ENCODE data around the gene AKAP13.

AKAP13 gene

GRCh38 chr15:85603703-85604102 lies 223.3 kb downstream of the AKAP13 start:
- Histone ChIP-seq H3K4me1 (ENCODE audit: control insufficient read depth, insufficient read depth, low read length) (no peaks in the 10 kb centered on the region), H3K36me3 (ENCODE audit: control insufficient read depth, insufficient read depth, low read length) (no peaks in the 10 kb centered on the region), H3K9me3 (ENCODE audit: control insufficient read depth, insufficient read depth, low read length) (no peaks in the 10 kb centered on the region)

GRCh38 chr15:85604194-85604593 lies 223.8 kb downstream of the AKAP13 start:
- Histone ChIP-seq H3K4me1 (ENCODE audit: control insufficient read depth, insufficient read depth, low read length) (no peaks in the 10 kb centered on the region), H3K27me3 (ENCODE audit: control insufficient read depth, insufficient read depth, low read length) (no peaks in the 10 kb centered on the region), H3K9me3 (ENCODE audit: control insufficient read depth, insufficient read depth, low read length) (no peaks in the 10 kb centered on the region), H3K36me3 (ENCODE audit: control insufficient read depth, insufficient read depth, low read length) (no peaks in the 10 kb centered on the region), H3K4me3 (ENCODE audit: low read depth, low read length) (no peak overlapping the region), H3K9ac (ENCODE audit: low read depth, low read length) (no peak overlapping the region)

More at GRCh38 chr15:85603703-85604102, 223.3 kb downstream of the AKAP13 start:
- no peaks in the 10 kb centered on the region for H3K27me3 ChIP-seq (ENCODE audit: control insufficient read depth, insufficient read depth, low read length)
- no peak overlapping the region for H3K9ac ChIP-seq (ENCODE audit: low read depth, low read length)
- no peak overlapping the region for H3K4me3 ChIP-seq (ENCODE audit: low read depth, low read length)

GRCh38 chr15:85606738-85607137 lies 226.3 kb downstream of the AKAP13 start:
- no peaks in the 10 kb centered on the region for H3K9me3 ChIP-seq (ENCODE audit: control insufficient read depth, insufficient read depth, low read length)
- H3K9ac ChIP-seq (ENCODE audit: low read depth, low read length): no peak overlapping the region
- H3K27me3 ChIP-seq (ENCODE audit: control insufficient read depth, insufficient read depth, low read length): no peaks in the 10 kb centered on the region
- H3K36me3 ChIP-seq (ENCODE audit: control insufficient read depth, insufficient read depth, low read length): no peaks in the 10 kb centered on the region
- H3K4me3 ChIP-seq (ENCODE audit: low read depth, low read length): no peak overlapping the region
- H3K4me1 ChIP-seq (ENCODE audit: control insufficient read depth, insufficient read depth, low read length): no peaks in the 10 kb centered on the region

- H3K9ac ChIP-seq (ENCODE audit: low read depth, low read length): no peak overlapping the region
- no peaks in the 10 kb centered on the region for H3K4me1 ChIP-seq (ENCODE audit: control insufficient read depth, insufficient read depth, low read length)
- H3K36me3 ChIP-seq (ENCODE audit: control insufficient read depth, insufficient read depth, low read length): no peaks in the 10 kb centered on the region
- no peak overlapping the region for H3K4me3 ChIP-seq (ENCODE audit: low read depth, low read length)
- H3K9me3 ChIP-seq (ENCODE audit: control insufficient read depth, insufficient read depth, low read length): no peaks in the 10 kb centered on the region
- H3K27me3 ChIP-seq (ENCODE audit: control insufficient read depth, insufficient read depth, low read length): no peaks in the 10 kb centered on the region
These were observed 226.9 kb downstream of the AKAP13 start for GRCh38 chr15:85607141-85607806.

- Histone ChIP-seq H3K27me3 (ENCODE audit: control insufficient read depth, insufficient read depth, low read length) (no peaks in the 10 kb centered on the region), H3K4me3 (ENCODE audit: low read depth, low read length) (no peak overlapping the region), H3K36me3 (ENCODE audit: control insufficient read depth, insufficient read depth, low read length) (no peaks in the 10 kb centered on the region), H3K9ac (ENCODE audit: low read depth, low read length) (no peak overlapping the region), H3K4me1 (ENCODE audit: control insufficient read depth, insufficient read depth, low read length) (no peaks in the 10 kb centered on the region), H3K9me3 (ENCODE audit: control insufficient read depth, insufficient read depth, low read length) (no peaks in the 10 kb centered on the region)
These were observed 227.4 kb downstream of the AKAP13 start for GRCh38 chr15:85607842-85608241.

GRCh38 chr15:85609492-85609891 lies 229.1 kb downstream of the AKAP13 start:
- no peaks in the 10 kb centered on the region for H3K4me1 ChIP-seq (ENCODE audit: control insufficient read depth, insufficient read depth, low read length)
- H3K36me3 ChIP-seq (ENCODE audit: control insufficient read depth, insufficient read depth, low read length): no peaks in the 10 kb centered on the region
- no peaks in the 10 kb centered on the region for H3K27me3 ChIP-seq (ENCODE audit: control insufficient read depth, insufficient read depth, low read length)
- no peak overlapping the region for H3K4me3 ChIP-seq (ENCODE audit: low read depth, low read length)
- H3K9me3 ChIP-seq (ENCODE audit: control insufficient read depth, insufficient read depth, low read length): no peaks in the 10 kb centered on the region
- H3K9ac ChIP-seq (ENCODE audit: low read depth, low read length): no peak overlapping the region

- Histone ChIP-seq H3K4me3 (ENCODE audit: low read depth, low read length) (no peak overlapping the region), H3K4me1 (ENCODE audit: control insufficient read depth, insufficient read depth, low read length) (peaks cover 3% of the 10 kb centered on the region), H3K27me3 (ENCODE audit: control insufficient read depth, insufficient read depth, low read length) (no peaks in the 10 kb centered on the region), H3K36me3 (ENCODE audit: control insufficient read depth, insufficient read depth, low read length) (no peaks in the 10 kb centered on the region), H3K9me3 (ENCODE audit: control insufficient read depth, insufficient read depth, low read length) (no peaks in the 10 kb centered on the region), H3K9ac (ENCODE audit: low read depth, low read length) (no peak overlapping the region)
These were observed 231.0 kb downstream of the AKAP13 start for GRCh38 chr15:85611361-85611760.

GRCh38 chr15:85614059-85614458 lies 233.7 kb downstream of the AKAP13 start:
- Histone ChIP-seq H3K4me3 (ENCODE audit: low read depth, low read length) (no peak overlapping the region), H3K36me3 (ENCODE audit: control insufficient read depth, insufficient read depth, low read length) (no peaks in the 10 kb centered on the region), H3K9me3 (ENCODE audit: control insufficient read depth, insufficient read depth, low read length) (no peaks in the 10 kb centered on the region), H3K4me1 (ENCODE audit: control insufficient read depth, insufficient read depth, low read length) (peaks cover 11% of the 10 kb centered on the region), H3K9ac (ENCODE audit: low read depth, low read length) (no peak overlapping the region), H3K27me3 (ENCODE audit: control insufficient read depth, insufficient read depth, low read length) (no peaks in the 10 kb centered on the region)

GRCh38 chr15:85615930-85616329 lies 235.5 kb downstream of the AKAP13 start:
- no peak overlapping the region for H3K4me3 ChIP-seq (ENCODE audit: low read depth, low read length)
- no peaks in the 10 kb centered on the region for H3K9me3 ChIP-seq (ENCODE audit: control insufficient read depth, insufficient read depth, low read length)
- H3K36me3 ChIP-seq (ENCODE audit: control insufficient read depth, insufficient read depth, low read length): no peaks in the 10 kb centered on the region
- H3K4me1 ChIP-seq (ENCODE audit: control insufficient read depth, insufficient read depth, low read length): peaks cover 28% of the 10 kb centered on the region
- no peaks in the 10 kb centered on the region for H3K27me3 ChIP-seq (ENCODE audit: control insufficient read depth, insufficient read depth, low read length)
- no peak overlapping the region for H3K9ac ChIP-seq (ENCODE audit: low read depth, low read length)

- Histone ChIP-seq H3K9ac (ENCODE audit: low read depth, low read length) (no peak overlapping the region), H3K9me3 (ENCODE audit: control insufficient read depth, insufficient read depth, low read length) (no peaks in the 10 kb centered on the region), H3K4me1 (ENCODE audit: control insufficient read depth, insufficient read depth, low read length) (peaks cover 28% of the 10 kb centered on the region), H3K4me3 (ENCODE audit: low read depth, low read length) (no peak overlapping the region), H3K27me3 (ENCODE audit: control insufficient read depth, insufficient read depth, low read length) (no peaks in the 10 kb centered on the region), H3K36me3 (ENCODE audit: control insufficient read depth, insufficient read depth, low read length) (no peaks in the 10 kb centered on the region)
These were observed 236.2 kb downstream of the AKAP13 start for GRCh38 chr15:85616549-85617110.

- Histone ChIP-seq H3K27me3 (ENCODE audit: control insufficient read depth, insufficient read depth, low read length) (no peaks in the 10 kb centered on the region), H3K9ac (ENCODE audit: low read depth, low read length) (no peak overlapping the region), H3K4me1 (ENCODE audit: control insufficient read depth, insufficient read depth, low read length) (peaks cover 28% of the 10 kb centered on the region), H3K36me3 (ENCODE audit: control insufficient read depth, insufficient read depth, low read length) (no peaks in the 10 kb centered on the region), H3K4me3 (ENCODE audit: low read depth, low read length) (no peak overlapping the region), H3K9me3 (ENCODE audit: control insufficient read depth, insufficient read depth, low read length) (no peaks in the 10 kb centered on the region)
These were observed 237.8 kb downstream of the AKAP13 start for GRCh38 chr15:85618228-85618505.

- Histone ChIP-seq H3K9ac (ENCODE audit: low read depth, low read length) (no peak overlapping the region), H3K27me3 (ENCODE audit: control insufficient read depth, insufficient read depth, low read length) (no peaks in the 10 kb centered on the region), H3K4me1 (ENCODE audit: control insufficient read depth, insufficient read depth, low read length) (peaks cover 28% of the 10 kb centered on the region), H3K36me3 (ENCODE audit: control insufficient read depth, insufficient read depth, low read length) (no peaks in the 10 kb centered on the region), H3K4me3 (ENCODE audit: low read depth, low read length) (no peak overlapping the region), H3K9me3 (ENCODE audit: control insufficient read depth, insufficient read depth, low read length) (no peaks in the 10 kb centered on the region)
These were observed 238.6 kb downstream of the AKAP13 start for GRCh38 chr15:85618956-85619491.

All from iPS-15b (cell line).